Measurements from ENCODE around the gene B9D2.
"Not testable (repeated sequence)": the region's sequence is repeated elsewhere in the genome, so short reads cannot be mapped to it uniquely, and the experiment has no call there.

B9D2 gene

DNA sequence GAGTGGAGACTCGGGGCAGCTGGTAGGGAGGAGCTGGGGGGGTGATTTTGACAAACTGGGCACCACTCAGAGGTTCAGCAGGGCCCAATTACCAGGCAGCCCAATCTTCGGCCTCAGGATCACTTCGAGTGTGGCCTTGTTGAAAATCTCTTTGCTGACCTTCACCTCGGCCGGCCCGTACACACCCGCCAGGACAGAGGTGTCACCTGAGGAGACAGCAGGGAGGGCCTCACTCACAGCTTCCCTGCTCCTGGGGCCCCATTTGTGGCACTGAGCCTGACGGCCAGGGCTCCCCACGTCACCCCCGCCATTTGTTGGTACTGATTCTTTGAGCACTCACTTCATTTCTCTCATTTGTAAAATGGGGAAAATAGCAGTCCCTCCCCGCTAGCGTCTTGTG lies 28.8 kb upstream of the B9D2 start:
- no peak for DNase-seq (ENCODE audit: low read depth in 3 of 3, low spot score in 1 of 3)

DNA sequence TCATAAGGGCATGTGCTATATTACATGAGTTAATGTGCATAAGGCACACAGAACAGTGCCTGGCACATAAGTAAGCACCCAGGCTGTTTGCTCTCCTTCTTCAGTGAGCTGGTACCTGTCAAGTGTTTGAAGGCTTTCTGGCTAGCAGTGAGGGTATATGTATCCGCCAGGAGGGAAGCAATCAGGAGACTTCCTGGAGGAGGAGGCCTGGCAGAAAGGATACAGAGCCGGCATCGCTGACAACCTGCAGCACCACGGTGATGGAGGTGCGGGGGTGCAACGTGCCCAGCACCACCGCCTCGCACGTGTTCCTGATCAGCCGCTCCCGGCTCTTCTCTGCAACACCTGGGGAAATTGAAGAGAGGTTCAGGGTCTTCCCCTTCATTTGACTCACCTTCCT lies 27.7 kb upstream of the B9D2 start:
- DNase-seq (ENCODE audit: low read depth in 3 of 3, low spot score in 1 of 3) = no peak

DNA sequence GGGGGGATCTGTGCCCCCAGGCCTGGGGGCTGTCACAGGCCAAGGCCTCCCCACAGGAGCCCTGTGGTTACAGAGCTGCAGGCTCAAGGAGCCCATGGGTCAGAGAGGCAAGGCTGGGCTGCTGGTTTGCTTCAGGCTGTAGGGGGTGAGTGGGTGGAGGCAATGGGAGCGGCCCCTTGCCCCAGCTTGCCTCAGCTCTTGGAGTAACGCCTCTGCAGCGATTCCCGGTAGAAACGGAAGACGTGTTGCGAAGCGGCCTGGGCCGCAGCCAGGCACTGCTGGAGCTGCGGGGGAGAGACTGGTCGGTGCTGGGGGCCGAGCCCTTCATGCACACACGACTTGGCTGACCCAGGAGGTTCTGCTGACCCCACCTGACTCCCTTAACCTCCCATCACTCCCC lies 22.5 kb upstream of the B9D2 start:
- no peak for DNase-seq (ENCODE audit: low read depth in 3 of 3, low spot score in 1 of 3)

DNA sequence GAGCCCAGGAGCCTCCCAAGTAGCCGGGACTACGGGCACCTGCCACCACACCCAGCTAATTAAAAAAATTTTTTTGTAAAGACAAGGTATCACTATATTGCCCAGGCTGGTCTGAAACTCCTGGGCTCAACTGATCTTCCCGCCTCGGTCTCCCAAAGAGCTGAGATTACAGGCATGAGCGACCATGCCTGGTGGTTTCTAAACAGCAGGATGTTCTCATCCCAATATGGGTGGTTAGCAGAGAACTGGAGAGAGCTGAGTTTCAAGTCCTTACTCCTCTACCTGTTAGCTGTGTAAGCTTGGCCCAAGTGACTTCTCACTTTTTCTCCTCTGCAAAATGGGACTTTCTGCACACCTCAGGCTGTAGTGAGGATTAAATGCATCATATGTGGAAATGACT lies 20.4 kb upstream of the B9D2 start:
- DNase-seq (ENCODE audit: low read depth in 3 of 3, low spot score in 1 of 3) = no peak

DNA sequence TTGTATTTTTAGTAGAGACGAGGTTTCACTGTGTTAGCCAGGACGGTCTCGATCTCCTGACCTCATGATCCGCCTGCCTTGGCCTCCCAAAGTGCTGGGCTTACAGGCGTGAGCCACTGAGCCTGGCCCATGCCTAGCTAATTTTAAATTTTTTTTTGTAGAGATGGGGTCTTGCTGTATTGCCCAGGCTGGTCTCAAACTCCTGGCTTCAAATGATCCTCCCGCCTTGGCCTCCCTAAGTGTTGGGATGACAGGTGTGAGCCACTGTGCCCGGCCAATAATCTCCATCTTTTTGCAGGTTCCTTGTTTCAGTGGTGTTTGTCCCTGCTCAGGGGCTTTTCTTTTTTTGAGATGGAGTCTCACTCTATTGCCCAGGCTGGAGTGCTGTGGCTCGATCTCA lies 17.6 kb upstream of the B9D2 start:
- not testable (repeated sequence) for DNase-seq (ENCODE audit: low read depth in 3 of 3, low spot score in 1 of 3)

DNA sequence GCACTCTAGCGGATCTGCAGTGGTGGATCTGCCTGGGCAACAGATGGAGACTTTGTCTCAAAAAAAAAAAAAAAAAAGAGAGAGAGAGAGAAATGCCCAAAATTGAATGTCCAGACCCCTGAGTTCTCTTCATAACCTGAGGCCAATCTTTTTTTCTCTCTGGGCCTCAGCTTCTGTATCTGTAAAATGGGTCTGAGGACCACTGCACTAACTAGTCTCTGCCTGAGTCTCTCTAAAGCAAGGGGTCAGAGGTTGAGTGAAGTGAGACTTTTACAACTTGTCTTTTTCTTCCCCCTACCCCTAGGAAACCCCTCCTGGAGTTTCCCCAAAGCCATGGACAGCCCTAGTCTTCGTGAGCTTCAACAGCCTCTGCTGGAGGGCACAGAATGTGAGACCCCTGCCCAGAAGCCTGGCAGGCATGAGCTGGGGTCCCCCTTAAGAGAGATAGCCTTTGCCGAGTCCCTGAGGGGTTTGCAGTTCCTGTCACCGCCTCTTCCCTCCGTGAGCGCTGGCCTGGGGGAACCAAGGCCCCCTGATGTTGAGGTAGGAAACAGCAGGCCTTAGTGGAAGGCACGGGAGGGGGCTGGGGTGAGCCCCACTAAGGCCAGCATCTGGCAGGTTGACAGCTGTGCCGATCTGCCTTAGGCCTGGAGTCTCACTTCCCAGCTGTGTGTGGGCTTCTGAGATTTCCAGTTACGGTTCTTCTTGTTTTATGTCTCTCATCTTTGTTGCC lies 14.2 kb upstream of the B9D2 start:
- DNase-seq (ENCODE audit: low read depth in 3 of 3, low spot score in 1 of 3) = no peak

DNA sequence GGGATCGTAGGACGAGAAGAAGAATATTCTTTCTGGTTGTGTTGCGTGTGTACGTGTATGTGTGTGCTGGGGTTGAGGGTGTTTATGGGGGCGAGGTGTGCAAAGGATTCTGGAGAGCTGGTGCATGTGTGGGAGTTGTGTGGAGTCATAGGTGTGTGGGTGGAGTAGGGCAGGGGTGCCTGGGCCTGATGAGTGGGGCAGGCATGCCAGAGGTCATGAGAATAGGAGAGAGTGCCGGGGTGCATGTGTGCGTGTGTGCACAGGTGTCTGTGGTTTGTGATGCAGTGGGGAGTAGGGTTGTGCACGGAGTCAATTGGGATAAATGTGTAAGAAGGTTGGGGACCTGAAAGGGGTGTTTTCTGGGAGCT lies 13.0 kb upstream of the B9D2 start:
- no peak for DNase-seq (ENCODE audit: low read depth in 3 of 3, low spot score in 1 of 3)

DNA sequence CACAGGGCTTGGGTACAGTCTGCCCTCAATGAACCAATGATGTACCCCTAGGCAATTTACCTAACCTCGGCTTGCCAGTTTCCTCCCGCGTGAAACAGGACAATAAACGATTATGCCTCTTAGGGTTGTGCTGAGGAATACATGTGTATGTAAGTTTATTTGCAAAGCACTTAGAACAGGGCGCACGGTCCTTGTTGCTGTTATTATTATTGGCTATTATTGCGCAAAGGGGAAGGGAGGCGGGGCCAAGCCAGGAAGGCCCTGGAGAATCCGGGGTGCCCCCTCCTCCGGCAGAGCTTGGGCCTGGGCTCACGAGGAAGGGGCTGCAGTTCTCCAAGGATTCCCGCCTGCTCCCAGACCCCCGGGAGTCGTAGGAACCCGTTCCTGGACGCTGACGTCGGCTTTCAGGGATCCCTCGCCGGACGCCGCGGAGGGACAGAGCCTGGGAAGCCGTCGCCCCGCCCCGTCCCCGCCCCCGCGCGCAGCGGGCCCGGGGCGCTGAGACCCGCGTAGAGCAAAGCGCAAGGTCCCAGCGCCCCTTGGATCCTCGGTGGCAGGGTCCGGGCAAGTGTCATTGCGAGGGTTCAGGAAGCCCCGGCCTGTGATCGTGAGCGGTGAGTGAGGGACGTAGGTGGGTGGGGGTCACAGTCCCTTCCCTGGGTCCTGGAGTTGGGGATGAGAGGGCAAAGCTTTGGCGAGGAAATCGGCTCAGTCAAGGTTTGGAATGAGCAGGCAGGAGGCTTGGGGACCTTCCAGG lies 12.5 kb upstream of the B9D2 start, which contains the start of gene TMEM91:
TSS of gene TMEM91 (plus strand) at position 293 of the 757 bp plus-strand sequence. CDS start 1,777 bp downstream, outside the sequence.
- no peak for DNase-seq (ENCODE audit: low read depth in 3 of 3, low spot score in 1 of 3)

DNA sequence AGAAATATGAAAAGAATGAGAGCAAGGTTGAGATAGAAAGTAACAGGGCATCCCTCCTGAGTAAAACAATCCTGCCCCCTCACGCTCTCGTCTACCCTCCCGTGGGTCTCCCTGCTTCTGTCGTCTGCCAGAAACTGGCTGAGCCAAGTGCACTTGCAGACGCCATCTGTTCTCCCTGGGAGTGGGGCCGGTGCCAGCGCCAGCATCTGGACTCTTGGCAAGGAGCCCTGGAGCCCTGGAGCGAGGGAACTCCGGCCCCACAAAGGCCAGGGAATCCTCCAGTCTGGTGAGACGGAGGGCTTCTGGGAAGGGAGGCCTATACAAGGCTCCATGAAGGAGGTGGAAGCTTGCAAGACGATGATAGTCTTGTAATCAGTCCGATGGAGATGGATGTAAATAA lies 10.0 kb upstream of the B9D2 start:
- no peak for DNase-seq (ENCODE audit: low read depth in 3 of 3, low spot score in 1 of 3)

DNA sequence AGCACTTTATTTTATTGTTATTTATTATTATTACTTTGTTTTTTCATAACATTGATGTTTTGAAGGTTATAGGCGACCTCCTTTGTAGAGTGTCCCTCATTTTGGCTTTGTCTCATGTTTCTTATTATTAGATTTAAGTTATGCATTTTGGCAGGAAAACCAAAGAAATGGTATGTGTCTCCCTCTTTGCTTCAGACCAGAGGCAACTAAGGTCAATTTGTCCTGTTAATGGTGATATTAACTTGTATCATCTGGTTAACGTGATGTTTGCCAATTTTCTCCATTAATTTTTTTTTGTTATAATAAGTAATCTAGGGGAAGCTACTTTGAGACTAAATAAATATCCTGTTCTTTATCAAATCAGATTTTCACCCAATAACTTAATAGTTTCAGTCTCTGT lies 8.6 kb upstream of the B9D2 start:
- no peak for DNase-seq (ENCODE audit: low read depth in 3 of 3, low spot score in 1 of 3)

DNA sequence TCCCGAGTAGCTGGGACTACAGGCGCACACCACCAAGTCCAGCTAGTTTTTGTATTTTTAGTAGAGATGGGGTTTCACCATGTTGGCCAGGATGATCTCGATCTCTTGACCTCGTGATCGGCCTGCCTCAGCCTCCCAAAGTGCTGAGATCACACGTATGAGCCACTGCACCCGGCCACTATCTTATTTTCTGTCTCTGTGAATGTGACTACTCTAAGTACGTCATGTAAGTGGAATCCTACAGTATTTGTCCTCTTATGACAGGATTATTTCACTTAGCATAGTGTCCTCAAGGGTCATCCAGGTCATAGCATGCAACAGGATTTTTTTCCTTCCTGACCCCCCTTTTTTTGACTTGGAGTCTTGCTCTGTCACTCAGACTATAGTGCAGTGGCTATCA lies 7.6 kb upstream of the B9D2 start:
- no peak for DNase-seq (ENCODE audit: low read depth in 3 of 3, low spot score in 1 of 3)

DNA sequence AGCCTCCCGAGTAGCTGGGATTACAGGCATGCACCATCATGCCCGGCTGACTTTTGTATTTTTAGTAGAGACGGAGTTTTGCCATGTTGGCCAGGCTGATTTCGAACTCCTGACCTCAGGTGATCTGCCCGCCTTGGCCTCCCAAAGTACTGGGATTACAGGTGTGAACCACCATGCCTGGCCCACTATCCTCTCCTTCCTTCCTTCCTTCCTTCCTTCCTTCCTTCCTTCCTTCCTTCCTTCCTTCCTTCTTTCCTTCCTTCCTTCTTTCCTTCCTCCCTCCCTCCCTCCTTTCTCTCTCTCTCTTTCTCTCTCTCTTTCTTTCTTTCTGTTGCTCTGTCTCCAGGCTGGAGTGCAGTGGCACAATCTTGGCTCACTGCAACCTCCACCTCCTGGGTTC lies 7.2 kb upstream of the B9D2 start:
- not testable (repeated sequence) for DNase-seq (ENCODE audit: low read depth in 3 of 3, low spot score in 1 of 3)

DNA sequence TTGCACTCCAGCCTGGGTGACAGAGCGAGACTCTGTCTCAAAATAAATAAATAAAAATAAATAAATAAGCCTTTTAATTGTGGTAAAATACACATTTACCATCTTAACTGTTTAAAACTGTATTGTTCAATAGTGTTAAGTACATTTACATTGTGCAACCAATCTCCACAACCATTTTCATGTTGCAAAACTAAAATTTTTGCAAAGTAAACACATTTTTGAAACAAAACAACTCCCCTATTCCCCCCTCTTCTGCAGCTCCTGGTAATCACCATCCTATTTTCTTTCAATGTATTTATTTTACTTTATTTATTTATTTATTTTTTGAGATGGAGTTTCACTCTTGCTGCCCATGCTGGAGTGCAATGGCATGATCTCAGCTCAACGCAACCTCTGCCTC lies 5.8 kb upstream of the B9D2 start:
- DNase-seq (ENCODE audit: low read depth in 3 of 3, low spot score in 1 of 3) = no peak

DNA sequence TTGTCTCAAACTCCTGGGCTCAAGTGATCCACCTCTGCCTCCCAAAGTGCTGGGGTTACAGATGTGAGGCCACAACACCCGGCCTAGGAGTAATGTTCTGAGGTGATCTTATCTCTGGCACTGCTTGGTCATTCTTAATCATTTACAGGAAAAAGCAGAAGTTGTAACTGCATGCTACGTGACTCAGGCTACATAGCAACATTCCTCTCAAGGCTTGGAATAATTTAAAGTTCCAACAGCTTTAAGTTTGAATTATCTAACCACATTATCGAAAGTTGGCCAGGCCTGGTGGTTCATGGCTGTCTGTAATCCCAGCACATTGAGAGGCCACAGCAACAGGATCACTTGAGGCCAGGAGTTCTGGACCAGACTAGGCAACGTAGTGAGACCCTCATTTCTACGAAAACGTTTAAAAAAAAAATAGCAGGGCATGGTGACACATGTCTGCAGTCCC lies 3.9 kb upstream of the B9D2 start:
- no peak for DNase-seq (ENCODE audit: low read depth in 3 of 3, low spot score in 1 of 3)

DNA sequence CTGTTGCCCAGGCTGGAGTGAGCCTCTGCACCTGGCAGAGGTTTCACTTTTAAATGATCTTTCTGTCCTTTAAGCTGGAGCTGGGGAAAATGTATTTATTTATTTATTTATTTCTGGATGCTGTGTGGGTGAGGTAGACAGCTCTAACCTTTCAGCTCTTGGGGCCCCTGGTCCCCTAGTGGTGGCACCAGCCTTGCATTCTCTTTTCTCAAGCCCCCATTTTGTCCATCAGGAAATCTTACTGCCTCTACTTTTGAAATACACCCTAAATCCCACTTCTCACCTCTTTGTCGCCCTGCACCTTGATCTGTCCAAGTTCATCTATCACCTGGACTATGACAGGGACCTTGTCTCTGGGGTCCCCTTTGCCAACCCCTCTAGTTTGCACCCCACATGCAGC lies 2.1 kb upstream of the B9D2 start:
- DNase-seq (ENCODE audit: low read depth in 3 of 3, low spot score in 1 of 3) = no peak

DNA sequence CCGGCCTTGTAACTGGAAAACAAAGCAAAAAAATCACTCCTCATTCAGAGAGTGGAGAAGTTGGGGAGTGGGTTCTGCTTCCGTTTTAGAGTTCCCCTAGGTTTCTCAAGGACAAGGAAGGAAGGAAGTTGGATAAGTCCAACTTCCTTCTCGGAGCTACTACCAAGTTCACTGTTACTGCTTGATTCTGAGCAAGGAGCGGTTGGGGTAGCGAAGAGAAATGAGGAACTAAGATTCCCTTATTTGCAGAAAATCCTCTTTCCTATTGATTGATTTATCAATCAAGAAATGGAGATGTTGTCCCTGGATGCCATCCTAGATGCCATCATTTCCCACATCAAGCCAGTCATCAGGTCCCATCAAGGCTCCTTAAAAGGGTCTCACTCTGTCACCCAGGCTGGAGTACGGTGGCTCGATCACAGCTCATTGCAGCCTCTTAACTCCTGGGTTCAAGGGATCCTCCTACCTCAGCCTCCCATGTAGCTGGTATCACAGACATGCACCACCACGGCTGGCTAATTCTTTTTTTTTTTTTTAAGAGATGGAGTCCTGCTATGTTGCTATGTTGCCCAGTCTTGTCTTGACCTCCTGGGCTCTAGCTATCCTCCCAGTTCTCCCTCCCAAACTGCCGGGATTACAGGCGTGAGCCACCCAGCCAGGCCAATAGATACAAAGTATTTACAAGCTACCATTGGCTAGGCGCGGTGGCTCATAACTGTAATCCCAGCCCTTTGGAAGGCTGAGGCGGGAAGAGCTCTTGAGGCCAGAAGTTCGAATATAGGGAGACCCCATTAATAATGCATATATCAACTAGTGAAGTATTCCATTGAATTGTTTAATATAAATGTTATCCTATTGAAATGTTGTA lies 809 bp upstream of the B9D2 start:
- no peak for DNase-seq (ENCODE audit: low read depth in 3 of 3, low spot score in 1 of 3)

DNA sequence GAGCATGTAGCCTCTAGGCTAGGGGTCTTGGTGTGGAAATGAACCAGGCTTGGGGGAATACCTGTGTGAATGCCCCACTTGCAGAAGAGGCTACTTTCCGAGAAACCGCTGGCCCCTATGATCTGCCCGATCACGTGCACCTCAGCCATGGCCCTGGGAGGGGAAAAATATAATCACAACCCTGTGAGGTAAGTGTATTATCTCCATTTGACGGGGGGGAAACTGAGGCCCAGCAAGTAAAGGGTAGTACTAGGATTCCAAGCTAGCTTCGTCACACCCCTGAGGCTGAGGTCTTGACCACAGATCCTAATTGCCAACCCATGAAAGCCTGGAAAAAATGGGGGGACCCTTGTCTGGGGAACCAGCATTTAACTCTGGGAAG lies 587 bp downstream of the B9D2 start:
- DNase-seq (ENCODE audit: low read depth in 3 of 3, low spot score in 1 of 3) = no peak

DNA sequence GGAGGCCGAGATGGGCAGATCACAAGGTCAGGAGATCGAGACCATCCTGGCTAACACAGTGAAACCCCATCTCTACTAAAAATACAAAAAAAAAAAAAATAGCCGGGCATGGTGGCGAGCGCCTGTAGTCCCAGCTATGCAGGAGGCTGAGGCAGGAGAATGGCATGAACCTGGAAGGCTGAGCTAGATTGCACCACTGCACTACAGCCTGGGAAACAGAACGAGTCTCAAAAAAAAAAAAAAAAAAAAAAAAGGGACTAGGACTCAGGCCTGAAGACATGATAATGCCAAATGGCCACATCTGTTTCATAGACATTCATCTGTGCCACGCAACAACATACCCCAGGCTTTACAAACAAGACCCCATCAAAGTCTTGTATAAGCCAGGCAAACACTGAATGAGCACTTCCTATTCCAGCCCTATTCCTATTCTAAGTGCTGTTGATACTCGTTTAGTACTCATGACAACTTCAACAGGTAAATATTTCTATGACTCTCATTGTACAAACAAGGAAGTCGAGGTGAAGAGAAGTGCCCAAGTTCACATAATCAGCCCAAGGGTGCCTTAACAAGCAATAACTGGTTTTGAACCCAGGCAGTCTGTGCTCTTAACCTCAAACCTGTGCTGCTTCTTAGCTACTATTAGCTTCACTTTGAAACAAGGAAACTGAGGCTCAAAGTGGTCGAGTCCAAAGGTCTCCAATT lies 1.7 kb downstream of the B9D2 start:
- no peak for DNase-seq (ENCODE audit: low read depth in 3 of 3, low spot score in 1 of 3)

DNA sequence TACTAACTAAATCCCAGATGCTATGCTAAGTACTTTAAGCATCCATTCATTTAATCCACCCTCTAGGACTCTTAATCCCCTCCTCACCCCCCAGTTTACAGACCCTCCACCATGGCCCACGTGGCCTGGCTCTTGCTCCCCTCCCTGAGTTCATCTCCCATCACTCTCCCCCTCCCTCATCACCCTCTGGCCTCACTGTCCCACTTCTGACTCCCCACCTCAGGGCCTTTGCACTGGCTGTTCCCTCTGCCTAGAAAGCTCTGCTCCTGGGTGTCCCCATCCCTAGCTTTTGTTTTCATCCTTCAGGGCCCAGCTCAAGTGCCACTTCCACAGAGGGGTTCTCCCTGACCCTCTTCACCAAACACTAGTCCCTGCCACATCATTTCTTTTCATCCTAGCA lies 4.2 kb downstream of the B9D2 start:
- DNase-seq (ENCODE audit: low read depth in 3 of 3, low spot score in 1 of 3) = no peak

DNA sequence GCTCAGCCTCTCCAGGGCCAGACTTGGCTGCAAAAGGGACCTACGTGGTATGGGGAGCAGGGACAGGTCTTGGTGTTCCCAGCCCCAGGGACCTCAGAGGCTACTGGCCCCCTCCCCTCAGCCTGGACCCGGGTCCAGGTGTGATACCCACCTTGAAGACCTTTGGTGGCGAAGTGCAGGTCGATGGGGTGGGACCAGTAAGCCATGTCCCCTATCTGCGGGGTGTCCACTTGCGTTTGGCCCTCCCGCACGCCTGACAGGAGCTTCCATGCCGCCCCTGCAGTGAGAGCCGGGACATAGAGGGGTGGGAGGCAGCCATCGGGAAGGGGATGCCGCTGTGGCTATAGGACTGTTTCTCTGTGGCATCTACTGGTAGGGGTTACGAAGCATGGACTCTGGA lies 6.2 kb downstream of the B9D2 start:
- no peak for DNase-seq (ENCODE audit: low read depth in 3 of 3, low spot score in 1 of 3)
